HTR-8/SVneo (cell line): ENCODE results near the gene TERT.
"Not testable (repeated sequence)": the region's sequence is repeated elsewhere in the genome, so short reads cannot be mapped to it uniquely, and the experiment has no call there.

Experiments used
- DNase-seq: peaks from one replicate; pipeline ENCODE4 v3.0.0; 2011; ENCODE audit warnings: low spot score, mixed read lengths; ENCODE audit not compliant: insufficient read length
- FAIRE-seq: peaks from 2 replicates; lab custom pipeline; 2011; peaks lifted over from hg19 to GRCh38; lab: Jason Lieb, UNC

TERT gene

DNA sequence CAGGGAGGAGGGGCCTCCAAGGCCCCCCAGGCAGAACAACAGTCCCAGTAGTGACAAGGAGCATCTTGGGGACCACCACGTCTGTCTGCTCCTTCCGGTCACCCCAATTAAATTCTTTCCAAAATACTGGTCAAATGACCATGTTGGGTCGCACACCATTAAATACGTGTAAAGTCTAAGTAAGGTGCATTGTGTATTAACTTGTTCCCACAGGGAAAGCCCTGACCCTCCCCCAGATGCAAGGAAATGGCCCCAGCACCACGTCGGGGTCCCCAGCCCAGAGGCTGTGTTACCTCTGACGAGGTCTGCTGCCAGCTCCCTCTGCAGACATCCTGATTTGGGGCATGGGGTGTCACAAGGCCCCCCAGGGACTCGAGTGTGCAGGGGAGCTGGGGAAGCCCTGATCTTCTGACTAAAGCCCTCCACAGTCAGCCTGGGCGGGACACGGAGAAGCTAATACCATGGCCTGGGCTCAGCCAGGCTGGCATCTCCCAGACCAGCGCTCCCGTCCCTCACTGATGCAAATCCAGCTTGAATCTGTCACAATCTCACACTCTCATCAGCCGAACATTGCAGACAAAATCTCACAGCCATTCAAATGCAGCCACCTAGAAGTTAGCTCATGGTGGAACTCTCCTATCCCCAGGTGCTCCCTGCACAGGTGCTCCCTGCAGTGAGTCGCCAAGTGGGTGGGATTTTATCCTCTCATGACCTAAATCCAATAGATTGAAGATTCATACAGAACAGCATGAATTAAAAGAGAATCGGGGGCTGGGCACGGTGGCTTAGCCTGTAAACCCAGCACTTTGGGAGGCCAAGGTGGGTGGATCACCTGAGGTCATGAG is 13.6 kb downstream of the TERT start:
- DNase-seq (no peak), FAIRE-seq (no peak)

DNA sequence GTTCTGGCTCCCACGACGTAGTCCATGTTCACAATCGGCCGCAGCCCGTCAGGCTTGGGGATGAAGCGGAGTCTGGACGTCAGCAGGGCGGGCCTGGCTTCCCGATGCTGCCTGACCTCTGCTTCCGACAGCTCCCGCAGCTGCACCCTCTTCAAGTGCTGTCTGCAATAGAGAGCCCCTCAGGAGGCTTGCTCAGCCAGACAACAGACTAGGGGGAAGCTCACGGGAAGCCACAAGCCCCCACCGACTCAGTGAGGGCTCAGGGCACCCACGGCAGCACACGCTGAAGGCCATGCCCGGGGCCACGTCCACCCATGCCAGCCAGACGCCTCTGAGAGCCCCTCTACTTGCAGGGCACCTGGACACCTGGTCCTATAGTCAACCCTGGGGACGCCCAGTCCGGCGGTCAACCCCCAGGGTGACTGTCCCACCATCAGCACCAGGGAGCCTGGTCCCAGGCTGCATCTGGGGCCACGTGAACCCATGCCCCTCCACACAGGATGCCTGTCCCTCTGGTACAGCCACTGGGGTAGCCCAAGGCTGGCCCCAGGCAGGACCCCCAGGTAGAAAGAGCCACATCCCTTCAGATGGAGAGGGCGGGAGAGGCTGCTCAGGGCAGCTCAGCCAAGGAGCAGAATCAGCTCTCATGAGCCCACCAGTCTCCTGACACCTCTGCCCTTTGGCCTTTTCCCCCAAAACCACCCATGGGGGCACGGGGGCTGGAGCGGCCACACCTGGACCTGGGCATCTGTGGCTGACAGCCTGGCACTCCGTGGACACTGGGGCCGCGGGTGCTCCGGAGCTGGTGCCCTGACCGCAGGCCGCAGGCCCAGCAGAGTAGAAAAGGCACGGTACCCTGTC is 14.5 kb downstream of the TERT start:
- FAIRE-seq (no peak), DNase-seq (no peak)

DNA sequence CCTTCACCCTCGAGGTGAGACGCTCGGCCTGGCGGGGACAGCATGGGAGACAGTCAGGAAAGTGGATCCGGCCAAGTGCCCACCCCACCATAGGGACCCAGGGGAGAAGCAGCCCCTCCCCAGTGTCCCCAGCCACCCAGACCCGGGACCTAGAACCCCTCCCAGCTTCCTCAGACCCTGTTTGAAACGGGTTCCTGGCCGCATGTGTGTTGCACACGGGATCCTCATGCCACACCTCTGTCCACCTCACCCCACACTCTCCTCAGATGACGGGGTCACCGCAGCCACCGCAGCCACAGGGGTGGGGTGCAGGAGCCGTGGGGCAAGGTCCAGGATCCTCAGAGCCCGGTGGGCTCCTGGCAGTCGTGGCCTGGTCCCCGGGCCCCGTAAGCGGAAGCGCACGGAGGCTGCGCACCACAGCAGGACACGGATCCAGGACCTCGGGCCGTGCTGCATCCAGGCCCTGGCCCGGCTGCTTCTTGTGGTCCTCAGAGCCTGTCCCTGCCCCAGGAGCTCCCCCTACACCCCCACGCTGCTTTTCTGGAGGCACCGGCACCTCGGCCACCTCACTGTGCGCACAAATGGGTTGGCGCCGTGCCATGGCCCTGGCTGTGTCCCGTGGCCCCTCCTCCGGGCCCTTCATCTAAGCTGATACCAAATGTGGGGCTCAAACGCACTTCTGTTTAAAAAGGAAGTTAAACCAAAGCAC is 15.3 kb downstream of the TERT start:
- DNase-seq (no peak), FAIRE-seq (no peak)

DNA sequence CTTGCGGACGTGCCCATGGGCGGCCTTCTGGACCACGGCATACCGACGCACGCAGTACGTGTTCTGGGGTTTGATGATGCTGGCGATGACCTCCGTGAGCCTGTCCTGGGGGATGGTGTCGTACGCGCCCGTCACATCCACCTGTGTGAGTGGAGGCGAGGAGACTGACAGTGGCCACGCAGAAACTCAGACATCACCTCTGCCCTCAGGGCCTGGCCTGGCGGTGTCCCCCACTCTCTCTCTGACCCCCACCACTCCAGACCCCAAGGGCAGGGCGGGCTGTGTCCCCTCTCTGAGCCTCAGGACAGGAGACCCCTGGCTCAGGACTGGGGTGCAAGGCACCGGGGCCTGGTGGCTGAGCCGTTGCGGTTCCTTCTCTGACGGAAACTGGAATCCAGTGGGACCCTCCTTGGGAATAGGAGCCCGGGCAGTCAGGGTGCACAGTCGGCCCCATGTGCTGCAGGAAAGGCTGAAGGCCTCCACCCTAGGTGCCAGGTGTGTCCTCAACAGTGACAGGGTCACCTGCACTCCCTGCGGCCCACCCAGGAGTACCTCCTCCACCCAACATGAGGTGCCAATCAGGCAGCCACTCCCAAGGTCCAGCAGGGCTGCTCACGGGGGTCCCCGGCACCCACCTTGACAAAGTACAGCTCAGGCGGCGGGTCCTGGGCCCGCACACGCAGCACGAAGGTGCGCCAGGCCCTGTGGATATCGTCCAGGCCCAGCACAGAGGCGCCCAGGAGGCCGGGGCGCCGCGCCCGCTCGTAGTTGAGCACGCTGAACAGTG is 16.0 kb downstream of the TERT start:
- DNase-seq (no peak), FAIRE-seq (no peak)

DNA sequence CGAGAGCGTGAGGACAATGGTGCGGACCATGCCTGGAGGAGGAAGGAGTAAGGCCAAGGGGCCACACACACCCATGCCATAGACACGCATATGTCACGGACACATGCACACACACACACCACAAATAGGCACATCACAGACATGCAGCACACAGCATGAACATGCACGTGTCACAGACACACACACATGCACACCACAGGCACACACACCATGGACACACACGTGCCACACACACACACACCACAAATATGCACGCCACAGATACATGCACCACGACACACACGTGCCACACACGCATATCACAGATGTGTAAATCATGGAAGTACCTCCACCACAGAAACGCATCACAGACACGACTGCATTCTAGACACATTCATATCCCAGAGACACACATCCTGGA is 16.7 kb downstream of the TERT start:
- FAIRE-seq: peak; percentile 94
- no peak for DNase-seq

DNA sequence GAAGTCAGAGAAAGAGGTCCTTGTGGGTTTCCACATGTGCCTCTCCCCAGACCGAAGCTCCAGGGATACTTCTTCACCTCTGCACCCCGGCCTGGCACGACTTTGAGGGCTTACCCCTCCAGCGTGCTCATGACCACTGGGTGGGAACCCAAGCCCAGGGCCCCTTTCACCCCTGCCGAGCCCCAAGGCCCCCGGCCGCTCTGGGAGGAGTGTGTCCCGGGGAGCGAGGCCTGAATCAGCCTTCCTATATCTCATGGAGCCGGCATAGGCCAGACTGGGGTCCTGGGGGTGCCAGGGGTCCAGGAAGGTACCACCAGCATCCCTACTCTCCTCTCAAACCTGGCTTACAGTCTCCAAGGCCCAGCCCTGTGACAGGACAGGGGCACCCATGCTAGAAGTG is 17.1 kb downstream of the TERT start:
- DNase-seq (no peak), FAIRE-seq (no peak)

DNA sequence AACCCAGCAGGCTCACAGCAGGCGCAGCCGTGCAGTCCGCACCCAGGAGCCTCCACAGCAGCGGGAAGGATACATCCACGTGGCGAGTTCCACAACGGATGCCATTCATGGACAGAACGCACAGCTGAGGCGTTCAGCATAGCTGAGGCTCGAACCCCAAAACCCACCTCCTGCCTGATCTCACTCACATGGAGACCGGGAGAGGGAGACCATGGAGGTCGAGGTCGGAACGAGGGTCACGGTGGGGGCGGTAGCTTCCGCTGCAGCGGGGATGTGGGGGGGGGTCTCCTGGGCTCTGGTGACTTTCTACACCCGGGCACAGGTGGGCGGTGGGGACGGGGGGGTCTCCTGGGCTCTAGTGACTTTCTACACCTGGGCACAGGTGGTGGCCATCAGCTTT is 17.5 kb downstream of the TERT start:
- FAIRE-seq (no peak), DNase-seq (no peak)

DNA sequence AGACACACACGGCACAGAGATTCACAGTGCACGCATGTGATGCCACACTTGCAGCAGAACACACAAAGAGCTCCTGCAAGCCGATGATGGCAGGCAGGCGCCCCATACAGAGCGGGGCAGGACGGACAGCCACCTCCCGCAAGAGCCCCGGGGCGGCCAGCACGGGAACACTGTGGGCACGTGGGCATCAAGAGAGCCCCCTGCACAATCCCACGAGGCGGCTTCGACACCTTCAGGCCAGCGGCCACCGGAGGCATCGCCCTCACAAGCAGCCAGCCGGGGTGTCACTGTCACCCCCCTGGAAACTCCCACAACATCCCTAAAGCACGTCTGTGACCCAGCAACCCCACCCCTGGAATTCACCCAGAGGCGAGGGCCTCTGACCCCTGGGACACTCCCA is 17.9 kb downstream of the TERT start:
- FAIRE-seq: no peak
- DNase-seq: no peak

DNA sequence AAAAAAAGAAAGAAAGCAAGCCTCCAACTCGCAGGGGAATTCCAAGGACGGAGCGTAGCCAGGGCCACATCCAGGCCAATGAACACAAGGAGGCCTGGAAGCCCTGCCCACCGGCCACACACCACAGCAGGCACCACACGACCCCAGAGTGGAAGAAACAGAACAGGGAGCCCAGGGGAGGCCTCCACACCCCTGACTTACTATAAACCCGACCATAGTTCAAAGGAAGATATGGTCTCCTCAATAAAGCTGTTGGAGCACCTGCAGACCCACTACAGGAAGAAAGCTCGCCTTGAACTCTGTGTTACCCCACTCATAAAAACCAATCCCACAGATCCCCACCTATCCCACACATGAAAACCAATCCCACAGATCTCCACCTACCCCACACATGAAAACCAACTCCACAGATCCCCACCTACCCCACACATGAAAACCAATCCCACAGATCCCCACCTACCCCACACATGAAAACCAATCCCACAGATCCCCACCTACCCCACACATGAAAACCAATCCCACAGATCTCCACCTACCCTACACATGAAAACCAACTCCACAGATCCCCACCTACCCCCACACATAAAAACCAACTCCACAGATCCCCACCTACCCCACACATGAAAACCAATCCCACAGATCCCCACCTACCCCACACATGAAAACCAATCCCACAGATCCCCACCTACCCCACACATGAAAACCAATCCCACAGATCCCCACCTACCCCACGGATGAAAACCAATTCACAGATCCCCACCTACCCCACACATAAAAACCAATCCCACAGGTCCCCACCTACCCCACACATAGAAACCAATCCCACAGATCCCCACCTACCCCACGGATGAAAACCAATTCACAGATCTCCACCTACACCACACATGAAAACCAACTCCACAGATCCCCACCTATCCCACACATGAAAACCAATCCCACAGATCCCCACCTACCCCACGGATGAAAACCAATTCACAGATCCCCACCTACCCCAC is 19.2 kb downstream of the TERT start:
- DNase-seq, FAIRE-seq: not testable (repeated sequence)

DNA sequence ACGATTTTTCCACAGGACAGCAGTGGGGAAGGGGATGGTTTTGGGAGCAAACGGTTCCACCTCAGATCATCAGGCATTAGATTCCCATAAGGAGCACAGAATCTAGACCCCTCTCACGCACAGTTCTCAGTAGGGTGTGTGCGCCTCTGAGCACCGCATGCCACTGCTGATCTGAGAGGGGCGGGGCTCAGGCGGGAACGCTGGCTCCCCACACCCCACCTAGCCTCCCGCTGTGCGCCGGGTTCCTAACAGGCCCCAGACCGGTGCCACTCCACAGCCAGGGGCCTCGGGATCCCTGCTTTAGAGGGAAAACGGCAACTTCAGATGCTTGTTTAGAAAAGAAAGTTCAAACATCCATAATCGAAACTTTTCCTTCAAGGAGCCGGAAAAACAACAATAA is 20.4 kb downstream of the TERT start:
- DNase-seq (no peak), FAIRE-seq (no peak)

DNA sequence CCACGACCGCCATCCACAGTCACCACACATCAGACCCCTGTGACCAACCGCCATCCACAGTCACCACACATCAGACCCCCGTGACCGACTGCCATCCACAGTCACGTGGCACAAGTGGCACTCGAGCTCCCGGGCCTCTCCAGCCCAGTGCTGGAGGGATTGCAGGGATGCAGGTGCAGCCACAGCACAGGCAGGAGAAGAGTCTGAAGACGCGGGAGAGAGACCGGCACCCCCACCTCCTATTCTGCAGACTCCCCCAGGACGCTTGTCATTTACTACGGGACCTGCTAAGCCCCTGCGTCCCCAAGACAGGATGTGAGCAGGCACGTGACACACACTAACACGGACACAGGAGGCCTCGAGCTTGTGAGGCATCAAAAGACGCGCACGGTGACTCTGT is 21.1 kb downstream of the TERT start:
- no peak for DNase-seq
- no peak for FAIRE-seq

DNA sequence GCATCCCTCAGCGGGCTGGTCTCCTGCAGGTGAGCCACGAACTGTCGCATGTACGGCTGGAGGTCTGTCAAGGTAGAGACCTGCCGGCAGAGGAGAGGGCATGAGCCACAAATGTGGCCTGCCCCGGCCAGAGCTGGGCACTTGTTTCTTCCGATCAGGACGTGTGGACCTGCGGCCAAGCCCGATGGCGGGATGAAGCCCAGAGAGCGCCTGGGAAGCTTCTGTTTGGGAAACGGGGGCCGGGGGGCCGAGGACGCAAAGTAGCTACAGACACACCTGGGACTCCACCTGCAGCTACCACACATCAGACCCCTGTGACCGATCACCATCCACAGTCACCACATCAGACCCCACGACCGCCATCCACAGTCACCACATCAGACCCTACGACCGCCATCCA is 22.7 kb downstream of the TERT start:
- DNase-seq (no peak), FAIRE-seq (no peak)

DNA sequence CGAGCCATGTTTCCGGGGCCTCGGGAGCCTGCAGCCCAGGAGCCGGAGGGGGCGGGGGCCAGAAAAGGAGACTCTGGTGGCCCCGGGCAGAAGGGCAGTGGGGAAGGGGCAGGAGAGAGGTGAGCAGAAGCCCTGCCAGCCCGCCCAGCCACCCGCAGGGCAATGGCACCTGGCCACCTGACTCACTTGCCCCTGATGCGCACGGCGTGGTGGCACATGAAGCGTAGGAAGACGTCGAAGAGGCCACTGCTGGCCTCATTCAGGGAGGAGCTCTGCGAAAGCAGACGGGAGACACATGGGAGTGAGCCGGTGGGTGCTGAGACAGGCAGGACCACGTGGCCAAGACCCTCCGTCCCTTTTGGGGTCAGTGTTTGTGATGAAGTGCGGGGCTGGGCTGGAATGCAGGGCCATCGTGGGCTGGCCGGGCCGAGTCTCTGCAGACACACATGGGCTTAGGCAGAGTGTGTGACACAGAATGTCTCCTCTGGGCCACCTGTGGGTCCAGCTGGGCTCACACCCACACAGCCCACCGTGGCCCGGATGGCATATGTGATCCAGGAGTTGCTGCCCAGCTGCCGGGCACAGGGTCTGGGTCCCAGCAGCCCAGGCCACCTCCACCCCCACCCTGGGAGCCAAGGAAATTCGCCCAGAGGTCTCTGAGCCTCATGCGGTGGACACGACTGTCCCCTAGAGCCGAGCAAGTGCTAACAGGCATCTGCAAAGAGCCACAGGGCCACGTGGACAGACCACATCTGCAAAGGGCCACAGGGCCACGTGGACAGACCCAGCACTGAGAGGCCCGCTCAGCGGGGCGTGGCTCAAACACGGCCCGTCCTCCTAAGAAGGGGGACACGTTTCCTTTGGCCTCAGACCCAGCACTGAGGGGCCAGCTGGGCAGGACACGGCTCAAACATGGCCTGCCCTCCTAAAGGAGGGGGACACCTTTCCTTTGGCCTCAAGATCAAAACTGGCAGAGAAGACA is 23.6 kb downstream of the TERT start:
- no peak for DNase-seq
- FAIRE-seq: no peak

DNA sequence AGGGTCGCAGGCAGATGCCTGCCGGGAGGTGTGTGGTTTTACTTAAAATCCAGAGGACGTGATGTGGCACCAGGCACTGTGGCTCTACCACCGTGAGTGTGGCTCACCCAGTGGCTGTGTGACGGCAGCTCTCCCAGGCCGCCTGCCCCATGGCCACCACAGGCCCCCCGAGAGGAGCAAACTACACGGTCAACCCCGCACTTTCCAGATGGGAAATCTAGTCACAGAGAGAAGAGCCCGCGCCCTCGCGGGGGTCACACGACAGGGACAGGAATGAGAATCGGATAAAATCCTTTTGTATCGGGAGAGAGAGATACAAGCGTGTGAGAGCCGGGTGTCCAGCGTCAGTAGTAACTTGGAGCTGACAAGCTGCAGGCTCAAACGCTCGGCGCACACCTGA is 24.4 kb downstream of the TERT start:
- FAIRE-seq (no peak), DNase-seq (no peak)

DNA sequence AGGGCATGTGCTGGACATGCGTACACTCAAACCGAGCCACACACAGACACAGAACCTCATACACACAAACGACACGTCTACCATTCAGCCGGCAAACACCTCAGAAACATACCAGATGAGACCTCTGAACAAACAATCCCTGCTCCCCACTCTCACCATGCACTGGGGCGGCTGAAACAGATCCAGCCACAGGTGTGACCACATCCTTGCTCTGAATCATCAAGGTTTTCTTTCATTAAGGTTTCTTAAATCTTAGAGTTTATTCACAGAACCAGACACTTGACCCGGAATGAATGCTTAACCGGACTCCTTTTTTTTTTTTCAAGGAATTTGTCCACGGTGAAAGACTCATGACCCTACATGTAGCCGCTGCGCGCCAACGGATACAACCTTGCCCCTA is 26.2 kb downstream of the TERT start:
- DNase-seq: no peak
- no peak for FAIRE-seq

DNA sequence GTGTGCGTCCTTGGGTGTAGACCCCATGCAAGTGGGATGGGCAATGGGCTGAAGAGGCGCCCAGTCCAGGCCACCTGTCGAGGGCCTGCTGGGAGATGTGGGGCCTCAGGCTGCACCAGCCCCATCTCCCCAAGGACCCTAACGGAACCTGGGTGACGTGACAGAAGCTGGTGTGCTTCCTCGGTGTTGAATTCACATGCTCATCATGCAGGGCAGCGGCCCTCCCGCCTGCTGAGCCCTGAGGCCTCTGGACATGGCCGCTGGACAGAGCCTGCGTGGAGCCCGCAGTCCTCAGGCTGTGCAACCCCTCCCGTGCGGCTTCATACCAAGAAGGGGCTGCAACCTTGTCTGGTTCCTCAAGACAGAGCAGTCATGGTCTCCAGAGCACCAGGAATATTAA is 26.8 kb downstream of the TERT start:
- no peak for DNase-seq
- no peak for FAIRE-seq

DNA sequence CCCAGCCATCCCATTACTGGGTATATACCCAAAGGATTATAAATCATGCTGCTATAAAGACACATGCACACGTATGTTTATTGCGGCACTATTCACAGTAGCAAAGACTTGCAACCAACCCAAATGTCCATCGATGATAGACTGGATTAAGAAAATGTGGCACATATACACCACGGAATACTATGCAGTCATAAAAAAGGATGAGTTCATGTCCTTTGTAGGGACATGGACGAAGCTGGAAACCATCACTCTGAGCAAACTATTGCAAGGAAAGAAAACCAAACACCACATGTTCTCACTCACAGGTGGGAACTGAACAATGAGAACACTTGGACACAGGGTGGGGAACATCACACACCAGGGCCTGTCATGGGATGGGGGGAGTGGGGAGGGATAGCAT is 27.4 kb downstream of the TERT start:
- FAIRE-seq, DNase-seq: not testable (repeated sequence)

DNA sequence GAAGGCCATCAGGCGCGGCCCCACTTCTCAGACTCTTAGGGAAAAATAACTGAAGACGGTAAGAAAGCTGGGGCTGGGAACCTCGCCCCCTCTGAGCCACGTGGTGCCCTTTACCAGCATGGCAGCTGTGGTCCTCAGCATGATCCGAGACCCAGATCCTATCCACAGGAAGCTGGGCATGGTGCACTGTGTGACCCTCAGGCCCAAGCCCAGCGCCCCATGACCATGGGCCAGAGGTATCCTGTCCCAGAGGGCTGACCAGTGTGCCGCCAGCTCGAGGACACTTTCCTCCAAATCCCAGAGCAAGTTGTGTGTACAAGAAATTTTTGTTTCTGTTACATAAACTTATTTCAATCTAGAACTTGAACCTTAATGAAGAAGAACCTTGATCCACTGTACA is 28.1 kb downstream of the TERT start:
- DNase-seq (no peak), FAIRE-seq (no peak)
